Endothelial cell of umbilical vein (primary cell): Measurements from ENCODE around the gene DNASE1. TPM values are rescaled to one million over a fixed set of nuclear protein-coding genes. Genes with fewer than 3 reads are reported as not detected.

Experiments used
- BruUV-seq: library from RNA; stranded (reverse); fragments of 400-500 nt; replicated peaks from 2 replicates; lab custom pipeline; 2021; lab: Mats Ljungman, UMichigan
- CTCF ChIA-PET: fragments of 300-600, 350-600 bp; sonication (Branson Sonifier 250); formaldehyde crosslinking; loops from one replicate; lab custom pipeline; 2021; ENCODE audit warnings: antibody characterized with exemption, inconsistent platforms; lab: Charles Lee
- POLR2A ChIA-PET: fragments of 300-600, 350-600 bp; sonication (Branson Sonifier 250); formaldehyde crosslinking; loops from one replicate; lab custom pipeline; 2021; ENCODE audit warnings: antibody characterized with exemption, inconsistent platforms; lab: Charles Lee
- DNase-seq: peaks from one replicate; pipeline ENCODE4 v3.0.0-alpha.2; 2011; ENCODE audit warnings: low read depth, low spot score
- FAIRE-seq: peaks from 2 replicates; lab custom pipeline; 2011; peaks lifted over from hg19 to GRCh38; lab: Jason Lieb, UNC
- H2AFZ ChIP-seq: 2 replicates; pipeline ENCODE4 v1.6.0; 2012; ENCODE audit warnings: low read depth, low read length, control low read depth, inconsistent platforms
- H3K27ac ChIP-seq: 2 replicates; pipeline ENCODE4 v1.5.1; 2011; ENCODE audit warnings: low read depth, mild to moderate bottlenecking, control low read depth, low read length, moderate library complexity; ENCODE audit not compliant: insufficient read depth
- H3K27me3 ChIP-seq, 2 experiments: 2 replicates each; pipeline versions ENCODE4 v1.6.0 to v1.6.1; 2011; ENCODE audit warnings: low read length in 2 of 2, mixed read lengths in 1 of 2; ENCODE audit not compliant: control insufficient read depth in 2 of 2, insufficient read depth in 2 of 2
- H3K36me3 ChIP-seq, 2 experiments: 2 replicates in 1 of 2; 3 replicates in 1 of 2; pipeline ENCODE4 v1.5.1; 2011; ENCODE audit warnings: low read length in 2 of 2, mild to moderate bottlenecking in 1 of 2, moderate library complexity in 1 of 2; ENCODE audit not compliant: control insufficient read depth in 2 of 2, insufficient read depth in 2 of 2; ENCODE audit errors: extremely low read depth in 1 of 2
- H3K4me1 ChIP-seq: 3 replicates; pipeline ENCODE4 v1.5.1; 2011; ENCODE audit warnings: mild to moderate bottlenecking, low read length; ENCODE audit not compliant: control insufficient read depth, insufficient read depth; ENCODE audit errors: extremely low read depth
- H3K4me2 ChIP-seq: 2 replicates; pipeline ENCODE4 v1.6.1; 2011; ENCODE audit warnings: low read length, control low read depth, mixed read lengths; ENCODE audit not compliant: insufficient read depth
- H3K4me3 ChIP-seq, 3 experiments: fragments of 200-600 bp in 1 of 3; sonication (generic), shearing (Covaris generic) in 1 of 3; replicated peaks in 1 of 3; 2 replicates each; pipeline ENCODE4 v1.5.1; 2011 to 2016; ENCODE audit warnings: control low read depth in 3 of 3, low read length in 3 of 3, mild to moderate bottlenecking in 2 of 3, inconsistent platforms in 1 of 3, low read depth in 1 of 3, moderate library complexity in 1 of 3; ENCODE audit not compliant: insufficient read depth in 1 of 3
- H3K79me2 ChIP-seq: 2 replicates; pipeline ENCODE4 v1.6.0; 2012; ENCODE audit warnings: low read length, inconsistent platforms; ENCODE audit not compliant: control insufficient read depth, insufficient read depth
- H3K9ac ChIP-seq: replicated peaks from 2 replicates; pipeline ENCODE3; 2011; ENCODE audit warnings: low read length, control low read depth; ENCODE audit not compliant: insufficient read depth; ENCODE audit errors: extremely low read depth
- H3K9me1 ChIP-seq: replicated peaks from 3 replicates; pipeline ENCODE4 v1.6.0; 2011; ENCODE audit warnings: mild to moderate bottlenecking, low read length; ENCODE audit not compliant: control insufficient read depth, insufficient read depth; ENCODE audit errors: extremely low read depth
- H3K9me3 ChIP-seq: replicated peaks from 2 replicates; pipeline ENCODE4 v1.5.1; 2012; ENCODE audit warnings: low read length, inconsistent platforms; ENCODE audit not compliant: control insufficient read depth, insufficient read depth
- H4K20me1 ChIP-seq: replicated peaks from 2 replicates; pipeline ENCODE3; 2011; ENCODE audit warnings: mild to moderate bottlenecking, low read length; ENCODE audit not compliant: control insufficient read depth, insufficient read depth; ENCODE audit errors: extremely low read depth
- CTCF ChIP-seq, 2 donors: IDR thresholded peaks; 1 replicate in 1 of 2; 2 replicates in 1 of 2; pipeline ENCODE4 v1.5.1; 2011; ENCODE audit warnings: low read length in 2 of 2, mild to moderate bottlenecking in 2 of 2, moderate library complexity in 2 of 2, control low read depth in 1 of 2, inconsistent platforms in 1 of 2, low read depth in 1 of 2; ENCODE audit not compliant: insufficient read depth in 1 of 2; ENCODE audit errors: extremely low read depth in 1 of 2
- EZH2 ChIP-seq: IDR thresholded peaks from 2 replicates; pipeline ENCODE4 v1.6.1; 2012; ENCODE audit warnings: borderline replicate concordance, low read depth, mild to moderate bottlenecking, moderate library complexity, low read length, inconsistent platforms; ENCODE audit not compliant: severe bottlenecking
- FOS ChIP-seq: IDR thresholded peaks from 2 replicates; pipeline ENCODE4 v1.6.1; 2011; ENCODE audit warnings: mild to moderate bottlenecking, low read length, moderate library complexity, borderline replicate concordance; ENCODE audit not compliant: insufficient read depth
- GATA2 ChIP-seq: IDR thresholded peaks from 2 replicates; pipeline ENCODE4 v1.7.0; 2011; ENCODE audit warnings: low read depth, mild to moderate bottlenecking, moderate library complexity, mixed read lengths, low read length; ENCODE audit not compliant: insufficient read length, insufficient read depth
- JUN ChIP-seq: IDR thresholded peaks from 2 replicates; pipeline ENCODE4 v1.6.1; 2011; ENCODE audit warnings: borderline replicate concordance, low read depth; ENCODE audit not compliant: insufficient read length, insufficient read depth
- MAX ChIP-seq: IDR thresholded peaks from 2 replicates; pipeline ENCODE4 v1.6.1; 2011; ENCODE audit not compliant: insufficient read depth, insufficient read length
- MYC ChIP-seq: IDR thresholded peaks from one replicate; pipeline ENCODE4 v1.6.1; 2011; ENCODE audit warnings: mild to moderate bottlenecking, low read depth, low read length
- POLR2A ChIP-seq: IDR thresholded peaks from 2 replicates; pipeline ENCODE4 v1.6.1; 2012; ENCODE audit warnings: low read depth, mild to moderate bottlenecking, control low read depth, low read length
- POLR2AphosphoS5 ChIP-seq: IDR thresholded peaks from 2 replicates; pipeline ENCODE4 v1.6.1; 2012; ENCODE audit warnings: low read depth, mild to moderate bottlenecking, control low read depth, low read length, moderate library complexity; ENCODE audit not compliant: insufficient read depth
- dilution Hi-C: fragments of 300-500 bp; cut with MboI; formaldehyde crosslinking; loops from one replicate; pipeline ENCODE4 v1.15.0; 2019; ENCODE audit warnings: low sequenced_read_pairs; ENCODE audit not compliant: extremely low pct_ligation_motif_present
- intact Hi-C: fragments of 100-400 bp; cut with micrococcal nuclease; formaldehyde crosslinking; loops from one replicate; pipeline ENCODE4 v1.10.0; 2022
- polyA plus RNA-seq, 4 experiments: library from polyadenylated mRNA; depleted of rRNA in 3 of 4; stranded (reverse) in 3 of 4; unstranded in 1 of 4; fragments of >200 nt; gene quantifications; 2 replicates each; pipeline versions ENCODE4 v1.2.1 to v1.2.3, GENCODE V29; 2011 to 2012; ENCODE audit warnings: missing spikeins in 1 of 4
- total RNA-seq: library from RNA; stranded (reverse); gene quantifications from 2 replicates; pipeline ENCODE4 v1.2.3, GENCODE V29; 2021

The DNASE1 gene
- total and polyA plus RNA-seq, 2 donors (not counting 3 experiments of a cell fraction or from before 2014, with no cell fraction given) = 11.1 to 13.5 TPM

GRCh38 chr16:3640207-3640606, 14.3 kb upstream of the DNASE1 start:
- H3K9me3 ChIP-seq = no peaks in the 10 kb centered on the region
- peaks cover 0 to 2% of the 10 kb centered on the region in 2 experiments for H3K36me3 ChIP-seq
- H3K4me3 ChIP-seq = no peak overlapping the region
- no peaks in the 10 kb centered on the region for H4K20me1 ChIP-seq
- H2AFZ ChIP-seq = no peak overlapping the region
- TF ChIP-seq MAX = no peak
- no peak for TF ChIP-seq GATA2
- no peak for TF ChIP-seq FOS
- TF ChIP-seq POLR2A = no peak
- no peak for TF ChIP-seq EZH2
- TF ChIP-seq POLR2AphosphoS5 = no peak
- TF ChIP-seq CTCF (IDR thresholded peaks at IDR 0.05; ENCODE audit: extremely low read depth in 1 of 2, insufficient read depth in 1 of 2, low read depth in 1 of 2, low read length in 2 of 2) = no peak
- TF ChIP-seq JUN = no peak
- TF ChIP-seq MYC = no peak
- BruUV-seq = no TSS peak
- intact Hi-C loops = no loop called here
- dilution Hi-C loops = no loop called here
- peaks cover 7% of the 10 kb centered on the region for H3K4me1 ChIP-seq
- no peak for FAIRE-seq
- no peak overlapping the region for H3K27ac ChIP-seq
- DNase-seq = no peak
- no peak overlapping the region for H3K4me2 ChIP-seq
- no peaks in the 10 kb centered on the region for H3K79me2 ChIP-seq
- POLR2A ChIA-PET = no interaction called here
- CTCF ChIA-PET = interaction anchor here (1.3 kb wide), 1 partner anchor 14 kb away, joined by 4 read pairs; no protein-coding TSS in a partner anchor
- H3K9ac ChIP-seq = no peak overlapping the region
- H3K27me3 ChIP-seq = no peaks in the 10 kb centered on the region
- H3K9me1 ChIP-seq = no peaks in the 10 kb centered on the region
